GM19240 (cell line): ENCODE measurements around the gene SPATA20.

Source experiments
- DNase-seq: peaks from one replicate; pipeline ENCODE4 v3.0.0; 2011; ENCODE audit warnings: low spot score; ENCODE audit not compliant: insufficient read length

SPATA20 gene

DNA sequence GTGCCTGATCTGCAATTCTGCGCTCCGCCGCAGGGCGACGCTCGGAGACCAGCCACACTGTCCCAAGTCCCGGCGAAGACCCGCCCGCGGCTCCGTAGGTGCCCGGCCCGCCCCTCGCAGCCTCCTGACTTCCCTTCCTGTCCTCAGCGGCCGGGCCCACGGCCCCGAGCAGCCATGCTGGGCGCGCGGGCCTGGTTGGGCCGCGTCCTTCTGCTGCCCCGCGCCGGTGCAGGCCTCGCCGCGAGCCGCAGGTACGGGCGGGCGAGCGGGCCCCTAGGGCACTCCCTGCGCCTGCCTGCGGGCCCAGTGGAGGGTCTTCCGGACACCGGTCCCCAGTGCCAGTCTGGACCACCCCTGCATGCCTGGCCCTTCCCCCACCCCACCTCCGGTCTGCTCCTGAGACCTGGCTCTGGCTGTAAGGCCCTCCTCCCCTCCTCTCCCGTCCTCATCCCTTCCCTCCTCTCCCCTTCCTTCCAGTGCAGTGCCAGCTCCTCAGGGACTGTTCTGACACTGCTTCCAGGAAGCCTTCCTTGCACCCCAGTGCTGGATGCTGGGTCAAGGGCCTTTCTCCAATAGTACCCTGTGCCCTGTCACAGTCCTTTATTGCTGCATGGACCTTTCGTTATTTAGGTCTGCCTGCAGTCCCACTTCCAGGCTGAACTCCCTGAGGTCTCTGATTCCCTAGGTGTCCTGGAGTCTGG is at the start of gene SPATA20:
Gene SPATA20 (plus strand): TSS at position 140 of the 701 bp plus-strand sequence. CDS start 35 bp downstream, at position 175.
- peak; percentile 67 for DNase-seq

DNA sequence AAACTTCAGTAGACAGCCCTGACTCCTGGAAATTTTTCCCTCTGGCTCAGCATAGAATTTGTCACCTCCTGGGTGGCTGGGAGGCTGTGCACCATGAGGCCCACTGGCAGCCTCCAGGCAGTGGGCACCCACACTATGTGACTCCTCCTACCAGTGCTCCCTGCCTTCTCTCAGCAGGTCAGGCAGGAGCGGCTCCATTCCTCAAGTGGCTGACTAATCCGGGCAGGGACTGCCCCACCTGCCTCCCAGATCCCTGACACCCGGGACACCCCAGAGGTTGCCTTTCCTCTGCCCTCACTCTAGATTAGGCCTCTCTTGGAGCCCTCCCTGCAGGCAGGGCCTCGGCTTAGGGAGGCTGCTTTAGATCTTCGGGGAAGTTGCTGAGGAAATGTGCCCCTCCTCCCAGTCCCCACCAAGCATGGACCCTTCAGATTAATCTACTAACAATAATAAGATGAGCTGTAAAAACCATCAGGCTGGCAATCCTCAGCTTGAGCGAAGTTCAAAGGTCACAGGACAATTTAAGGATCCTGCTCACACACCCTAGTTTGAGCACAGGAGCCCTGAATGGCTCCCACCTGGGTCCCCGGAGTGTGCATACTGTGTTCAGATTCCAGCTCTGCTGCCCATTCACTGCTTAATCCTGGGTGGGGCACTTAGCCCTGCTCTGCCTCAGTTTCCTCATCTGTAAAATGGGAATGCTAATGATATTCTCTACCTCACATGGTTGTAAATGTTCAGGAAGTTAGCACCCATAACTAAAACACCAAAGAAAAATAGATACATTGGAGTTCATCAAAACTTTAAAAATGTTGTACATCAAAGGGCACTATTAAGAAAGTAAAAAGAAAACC is 48.7 kb upstream of the SPATA20 start:
- DNase-seq: no peak

DNA sequence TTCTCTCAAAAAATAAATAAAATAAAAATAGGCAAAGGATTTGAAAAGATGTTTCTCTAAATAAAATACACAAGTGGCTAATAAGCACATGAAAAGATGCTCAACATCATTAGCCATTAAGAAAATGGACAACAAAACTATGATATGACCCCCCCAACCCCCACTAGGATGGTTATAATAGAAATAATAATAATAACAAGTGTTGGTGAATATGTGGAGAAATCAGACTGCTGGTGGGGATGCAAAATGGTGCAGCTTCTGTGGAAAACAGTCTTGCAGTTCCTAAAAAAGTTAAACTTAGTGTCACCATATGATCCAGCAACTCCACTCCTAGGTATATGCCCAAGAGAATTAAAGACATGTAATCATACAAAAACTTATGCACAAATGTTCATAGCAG is 47.7 kb upstream of the SPATA20 start:
- DNase-seq: no peak

DNA sequence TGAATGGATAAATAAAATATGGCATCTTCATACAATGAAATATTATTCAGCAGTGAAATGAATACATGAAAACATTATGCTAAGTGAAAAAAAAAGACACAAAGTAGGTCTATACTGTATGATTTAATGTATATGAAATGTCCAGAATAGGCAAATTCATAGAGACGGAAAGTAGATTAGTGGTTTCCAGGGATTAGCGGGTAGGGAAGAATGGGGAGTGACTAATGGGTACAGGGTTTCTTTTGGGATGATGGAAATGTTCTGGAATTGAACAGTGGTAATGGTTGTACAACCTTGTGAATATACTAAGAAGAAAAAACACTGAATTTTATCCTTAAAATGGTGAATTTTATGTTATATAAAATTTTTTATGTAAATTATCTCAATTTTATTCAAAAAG is 47.3 kb upstream of the SPATA20 start:
- DNase-seq: no peak

DNA sequence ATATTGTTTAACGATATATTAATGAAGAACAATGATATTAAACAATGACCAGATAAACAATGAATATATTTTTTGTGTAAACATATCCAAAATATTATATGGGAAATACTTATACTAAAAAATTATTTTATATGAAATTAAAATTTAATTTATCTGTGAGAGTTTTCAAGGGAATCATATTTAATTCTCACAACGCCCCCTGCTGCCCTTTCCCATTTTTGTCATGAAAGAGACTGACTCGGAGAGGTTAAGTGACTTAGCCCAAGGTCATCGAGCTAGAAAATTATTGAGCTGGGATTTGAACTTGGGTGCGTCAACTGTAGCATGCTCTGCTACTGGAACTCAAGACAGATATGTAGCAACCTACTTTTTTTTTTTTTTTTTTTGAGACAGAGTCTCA is 45.9 kb upstream of the SPATA20 start:
- no peak for DNase-seq

DNA sequence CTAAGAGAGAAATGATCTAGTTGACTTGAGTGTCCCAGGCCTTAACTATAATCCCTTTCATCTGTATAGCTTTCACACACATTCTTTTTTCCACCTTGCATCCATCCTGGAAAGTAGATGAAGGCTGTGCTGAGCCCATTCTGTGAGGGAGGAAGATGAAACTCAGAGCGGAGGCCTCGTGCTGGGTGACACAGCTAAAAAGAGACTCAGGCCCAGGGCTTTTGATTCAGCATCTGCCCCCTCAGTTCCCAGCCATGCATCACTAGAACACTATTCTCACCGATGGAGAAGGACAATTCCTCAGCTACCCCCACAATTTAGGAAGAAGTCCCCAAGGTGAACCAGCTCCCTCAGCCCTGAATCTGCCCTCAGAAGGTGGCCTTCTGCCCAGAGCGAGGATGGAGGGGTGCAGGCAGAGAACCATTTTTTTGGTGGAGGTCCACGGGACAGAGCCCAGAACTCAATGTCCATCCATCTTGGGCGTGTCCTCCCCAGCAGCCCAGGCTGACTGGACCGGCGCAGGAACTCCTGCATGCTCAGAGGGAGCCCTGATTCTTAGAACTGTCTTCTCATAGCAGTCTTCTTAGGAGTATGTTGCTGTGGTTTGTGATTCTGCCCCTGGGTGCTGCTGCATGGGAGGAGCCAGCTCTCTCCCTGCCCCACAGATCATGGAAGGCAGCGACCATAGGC is 44.5 kb upstream of the SPATA20 start:
- DNase-seq: no peak

DNA sequence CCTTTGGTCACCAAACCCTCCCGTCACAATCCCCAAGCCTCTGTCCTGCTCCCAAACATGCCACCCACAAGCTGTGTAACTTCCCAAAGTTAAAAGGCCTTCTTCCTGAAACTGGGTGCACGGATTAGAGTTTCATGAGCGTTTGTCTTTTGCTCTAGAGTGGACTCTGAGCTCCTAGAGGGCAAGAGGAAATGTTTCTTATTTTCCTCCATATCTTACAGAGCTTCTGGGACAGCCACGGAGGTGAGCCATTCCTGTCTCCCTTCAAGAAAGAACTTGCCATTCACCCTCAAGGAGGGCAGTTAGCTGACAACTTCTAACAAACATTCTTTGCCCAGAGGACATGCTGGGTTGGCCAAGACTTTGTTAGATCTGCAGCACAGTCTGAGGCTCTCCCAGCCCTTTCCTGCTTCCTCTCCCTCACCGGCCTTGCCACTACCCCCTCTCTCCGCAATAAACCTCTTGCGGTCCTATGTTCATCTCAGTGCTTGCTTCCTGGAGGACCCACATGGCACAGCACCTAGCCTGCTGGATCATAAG is 41.3 kb upstream of the SPATA20 start:
- DNase-seq: no peak

DNA sequence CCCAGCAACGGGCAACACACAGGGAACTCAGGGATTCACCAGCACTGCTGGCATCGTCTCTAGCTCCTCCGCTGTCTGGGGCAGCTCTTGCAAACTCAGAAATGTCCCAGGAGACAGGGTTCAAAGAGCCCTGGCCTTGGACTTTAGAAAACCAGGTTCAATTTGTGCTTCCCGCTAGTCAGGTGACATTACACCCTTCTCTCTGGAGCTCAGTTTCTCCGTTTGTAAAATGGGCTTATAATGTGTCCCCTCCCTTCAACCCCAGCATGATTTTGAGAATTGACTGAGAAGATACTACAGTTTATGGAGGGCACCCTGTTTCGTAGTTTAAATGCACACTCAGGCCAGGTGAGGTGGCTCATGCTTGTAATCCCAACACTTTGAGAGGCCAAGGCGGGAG is 40.7 kb upstream of the SPATA20 start:
- no peak for DNase-seq

DNA sequence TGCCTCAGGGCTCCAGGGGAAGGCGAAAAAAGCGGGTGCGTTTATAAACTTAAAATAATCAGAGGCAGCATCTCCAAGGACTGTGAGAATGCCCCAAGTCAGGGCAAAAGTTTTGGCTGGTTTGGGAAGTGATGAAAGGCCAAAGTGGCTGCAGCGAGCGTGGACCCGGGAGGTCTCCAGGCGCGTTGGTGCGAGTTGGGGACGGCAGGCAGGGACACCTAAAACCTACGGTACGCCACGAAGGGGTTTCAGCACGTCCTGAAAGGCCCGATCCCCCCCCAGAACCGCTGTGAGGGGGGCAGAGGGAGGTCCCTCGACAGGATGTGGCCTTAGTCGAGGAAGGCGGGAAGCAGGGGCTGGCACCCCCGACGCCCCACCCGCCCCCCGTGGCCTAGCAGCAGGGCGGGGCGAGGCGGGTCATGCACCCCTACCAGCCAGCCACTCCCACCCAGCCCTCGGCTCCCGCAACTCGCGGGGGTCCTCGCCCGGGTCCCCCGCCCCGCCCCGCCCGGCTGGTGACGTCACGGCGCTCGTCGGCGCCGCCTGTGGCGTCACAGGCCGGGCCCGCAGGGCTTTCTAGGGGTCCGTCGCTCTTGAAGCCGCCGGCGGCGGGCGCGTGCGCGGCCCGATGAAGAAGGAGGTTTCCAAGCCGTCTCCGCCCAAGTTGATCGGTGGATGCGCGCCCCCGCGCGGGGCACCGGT is 39.0 kb upstream of the SPATA20 start, which contains the start of gene MYCBPAP:
Gene MYCBPAP (plus strand): TSS at position 569 of the 702 bp plus-strand sequence. CDS start 236 bp downstream, outside the sequence.
- peak; percentile 67 for DNase-seq

DNA sequence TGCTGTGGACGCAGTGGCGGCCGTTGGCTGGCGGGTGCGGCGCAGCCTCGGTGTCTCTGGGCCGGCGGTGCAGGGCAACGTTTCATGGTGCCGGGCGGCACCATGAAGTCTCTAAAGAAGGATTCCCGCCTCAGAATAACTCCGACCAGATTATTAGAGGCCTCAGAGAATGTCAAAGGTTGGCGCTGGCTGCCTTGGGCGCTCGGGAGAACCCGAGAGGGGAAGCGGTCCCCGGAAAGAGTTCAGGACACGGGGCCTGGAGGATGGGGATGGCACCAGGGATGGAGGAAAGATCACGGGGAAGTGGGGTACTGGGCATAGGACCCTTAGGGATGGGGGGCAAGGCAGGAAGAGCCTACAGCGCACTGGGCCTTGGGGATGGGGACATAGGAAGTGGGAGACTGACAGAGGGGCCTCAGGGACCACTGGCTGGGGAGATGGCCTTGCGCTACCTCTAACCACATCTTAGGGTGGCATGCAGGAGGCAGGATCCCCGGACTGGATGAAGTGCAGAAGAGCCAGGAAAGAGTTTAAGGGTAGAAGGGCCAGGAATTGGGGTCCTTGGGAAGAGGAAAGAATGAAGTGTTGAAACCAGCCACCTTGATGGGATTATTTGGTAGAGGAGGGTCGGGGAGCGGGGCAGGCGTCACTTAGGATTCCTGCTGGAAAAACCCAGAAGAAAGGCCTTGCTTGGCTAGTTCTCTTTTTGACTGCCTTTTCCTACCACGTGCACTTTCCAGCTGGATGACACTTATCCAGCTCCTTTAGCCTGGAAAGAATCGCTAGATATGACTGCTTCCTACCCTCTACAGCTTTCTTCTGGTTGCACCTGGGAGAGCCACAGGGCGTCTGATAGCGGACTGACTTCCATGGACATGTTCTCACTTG is 38.2 kb upstream of the SPATA20 start:
- no peak for DNase-seq

DNA sequence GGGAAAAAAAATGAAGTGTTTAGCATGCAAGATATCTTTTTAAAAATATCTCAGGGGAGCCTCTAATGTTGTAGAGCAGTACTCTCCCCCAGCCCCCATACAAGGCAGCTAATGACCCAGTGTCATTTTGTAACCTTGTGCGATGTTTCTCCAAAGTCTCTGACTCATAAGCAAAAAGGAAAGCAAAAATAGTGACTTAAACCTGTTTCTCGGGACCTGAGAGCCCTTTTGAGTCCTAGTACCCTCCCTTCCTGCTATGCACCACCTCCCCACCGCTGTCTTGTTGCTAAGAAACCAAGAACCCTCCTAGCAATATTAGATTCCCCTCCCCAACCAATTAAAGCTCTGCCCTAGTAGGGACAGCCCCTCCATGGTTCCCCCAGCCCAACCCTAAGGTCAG is 35.9 kb upstream of the SPATA20 start:
- peak; percentile 90 for DNase-seq

DNA sequence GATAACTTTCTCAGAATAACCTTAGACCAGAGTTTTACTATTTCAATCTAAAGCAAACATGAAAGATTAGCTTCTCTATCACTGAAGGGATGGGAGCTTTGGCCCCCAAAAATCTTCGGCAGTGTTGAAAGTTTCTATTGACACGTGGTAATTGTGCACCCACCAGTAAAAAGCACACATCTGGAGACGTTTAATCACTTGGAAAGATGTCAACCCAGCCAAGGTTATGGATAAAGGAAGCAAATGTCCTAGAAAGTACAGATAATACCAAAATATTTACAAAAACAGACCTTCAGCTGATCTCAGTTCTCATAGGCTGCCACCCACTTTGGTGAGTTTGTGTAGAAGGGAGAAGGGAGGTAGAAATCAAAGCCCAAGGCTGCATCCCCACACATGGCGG is 33.5 kb upstream of the SPATA20 start:
- no peak for DNase-seq

DNA sequence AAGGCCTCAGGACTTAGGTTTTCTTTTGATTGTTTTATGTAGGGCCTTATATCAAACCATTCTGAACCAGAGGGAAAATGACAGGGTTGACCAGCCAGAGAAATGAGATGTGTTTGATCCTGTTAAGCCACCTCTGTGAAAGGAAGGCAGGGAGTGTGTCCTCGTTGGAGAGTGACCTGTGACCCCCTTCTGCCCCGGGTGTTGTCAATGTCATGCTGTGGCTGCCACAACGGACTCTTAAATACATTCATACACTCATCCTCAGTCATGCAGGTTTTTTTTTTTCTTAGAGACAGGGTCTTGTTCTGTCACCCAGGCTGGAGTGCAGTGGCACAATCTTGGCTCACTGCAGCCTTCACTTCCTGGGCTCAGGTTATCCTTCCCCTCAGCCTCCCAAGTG is 32.6 kb upstream of the SPATA20 start:
- DNase-seq: no peak

DNA sequence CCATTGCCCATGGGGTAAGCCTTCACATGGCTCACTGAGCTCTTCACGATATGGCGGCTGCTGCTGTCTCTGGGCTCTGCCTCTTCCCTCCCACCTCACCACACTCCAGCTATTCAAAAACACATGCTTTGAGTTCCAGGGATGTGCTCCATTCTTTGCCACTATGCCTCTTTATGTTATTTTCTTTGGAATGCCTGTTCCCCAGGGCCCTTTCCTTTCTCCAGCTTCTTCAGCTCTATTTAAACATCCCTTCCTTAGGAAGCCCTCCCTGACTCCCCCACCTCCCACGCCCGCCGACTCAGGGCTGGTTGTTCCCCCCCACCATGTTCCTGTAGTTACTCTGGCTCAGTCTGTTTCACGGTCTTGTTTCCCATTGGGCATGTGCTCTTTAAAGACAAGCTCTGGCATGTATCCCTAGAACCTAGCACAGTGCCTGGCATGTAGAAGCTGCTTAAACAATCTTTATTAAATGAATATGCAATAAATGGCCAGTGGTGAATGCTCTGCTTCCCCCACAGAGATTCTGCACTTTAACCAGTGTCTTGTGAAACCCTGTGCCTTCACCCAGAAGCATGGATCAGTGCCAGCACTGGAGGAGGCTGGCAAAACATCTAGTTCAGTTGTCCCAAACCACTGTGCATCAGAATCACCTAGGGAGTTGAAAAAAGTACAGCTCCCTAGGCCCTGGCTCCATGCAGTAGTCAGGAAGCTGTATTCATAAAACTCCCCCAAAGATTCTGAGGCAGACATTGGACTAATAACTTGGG is 31.9 kb upstream of the SPATA20 start:
- DNase-seq: no peak

DNA sequence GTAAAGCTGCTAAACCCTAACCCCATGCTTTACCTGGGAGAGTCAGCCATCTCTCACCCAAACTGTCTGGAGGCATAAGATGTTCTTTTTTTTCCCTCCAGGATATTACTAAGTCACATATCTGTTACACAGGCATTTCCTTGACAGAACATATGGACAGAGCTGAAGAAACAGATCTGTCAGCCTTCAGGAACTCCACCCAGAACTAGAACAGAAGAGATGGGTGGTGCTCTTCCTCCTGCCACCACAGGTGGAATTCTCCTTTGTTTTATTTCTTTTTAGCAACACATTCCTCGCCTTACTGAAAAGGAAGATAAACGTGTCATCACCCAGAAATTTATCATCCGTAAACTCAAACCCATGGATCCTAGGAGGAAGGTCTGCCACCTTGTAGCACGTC is 30.0 kb upstream of the SPATA20 start:
- no peak for DNase-seq

DNA sequence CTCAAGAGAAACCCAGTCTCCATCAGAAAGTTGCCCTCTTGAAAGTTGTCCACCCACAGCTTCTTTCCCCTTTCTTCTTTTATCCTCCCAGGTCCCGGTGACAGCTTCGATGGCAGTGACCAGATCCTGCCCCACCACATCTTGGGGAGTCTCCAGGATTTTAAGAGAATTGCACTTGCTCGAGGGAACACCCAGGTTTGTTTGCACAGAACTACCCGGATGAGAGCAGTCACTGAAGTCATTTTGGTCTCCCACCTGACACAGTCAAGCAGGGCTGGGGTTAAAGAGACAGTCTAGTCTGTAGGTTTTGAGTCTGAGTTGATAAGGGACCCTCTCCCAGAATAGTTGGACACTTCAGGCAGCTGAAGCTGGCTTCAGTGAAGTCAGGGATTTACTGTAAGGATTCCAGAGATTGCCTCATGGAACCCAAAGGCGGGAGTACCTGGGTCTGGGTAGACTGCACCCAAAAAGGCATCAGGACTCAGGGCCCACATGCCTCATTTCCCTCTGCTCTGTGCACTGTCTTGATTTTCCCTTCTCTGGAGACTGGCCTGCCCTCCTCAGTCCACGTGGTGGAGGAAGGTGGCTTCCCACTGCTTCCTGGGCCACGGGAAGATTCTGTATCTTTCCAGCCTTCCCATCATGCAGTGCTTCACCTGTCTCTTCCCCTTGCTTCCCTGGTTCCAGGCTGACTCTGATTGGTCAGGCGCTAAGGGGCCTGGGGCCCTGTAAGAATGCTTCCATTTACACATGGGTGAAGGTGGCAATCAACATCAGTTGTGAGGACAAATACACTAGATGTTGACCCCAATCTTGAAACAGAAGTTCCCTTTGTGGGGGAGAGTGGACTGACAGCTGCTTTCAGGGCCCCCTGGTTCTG is 29.2 kb upstream of the SPATA20 start:
- DNase-seq: no peak

DNA sequence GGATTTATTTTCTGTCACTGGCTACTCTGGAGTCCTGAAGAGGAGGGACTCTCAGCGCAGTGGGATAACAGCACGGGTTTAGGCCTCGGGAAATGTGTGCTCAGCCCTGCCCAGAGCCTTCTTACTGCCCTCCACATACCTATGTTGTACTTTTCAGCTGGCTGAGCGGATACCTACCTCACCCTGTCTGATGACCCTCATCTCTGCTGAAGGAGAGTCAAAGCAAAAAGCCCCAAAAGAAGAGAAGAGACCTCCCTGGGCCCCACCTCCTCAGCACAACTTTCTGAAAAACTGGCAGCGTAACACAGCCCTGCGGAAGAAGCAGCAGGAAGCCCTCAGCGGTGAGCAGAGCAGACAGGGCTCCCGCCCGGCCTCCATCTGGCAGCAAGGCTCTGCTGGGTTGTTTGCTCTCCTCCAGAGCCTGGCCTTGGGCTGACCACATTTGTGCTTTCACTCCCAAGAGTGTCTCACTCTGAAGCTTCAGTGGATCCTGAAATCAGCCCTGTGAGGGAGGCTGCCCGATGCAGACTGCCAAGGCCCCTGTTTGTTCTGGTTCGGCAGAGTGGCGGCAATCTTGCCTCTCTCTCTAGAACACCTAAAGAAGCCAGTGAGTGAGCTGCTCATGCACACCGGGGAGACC is 28.5 kb upstream of the SPATA20 start:
- DNase-seq: no peak
